HCT116 (cell line): ENCODE data around the gene MAN2A2. TPM values are rescaled to one million over a fixed set of nuclear protein-coding genes. Genes with fewer than 3 reads are reported as not detected.

Experiments
- ATAC-seq: fragments of 200-7000 bp; cut with Tn5 transposase; 2 replicates; pipeline ENCODE4 v1.9.1; 2020; ENCODE audit warnings: mild to moderate bottlenecking, moderate library complexity
- BruUV-seq: library from RNA; stranded (reverse); fragments of 400-500 nt; replicated peaks from 2 replicates; lab custom pipeline; 2021; lab: Mats Ljungman, UMichigan
- CTCF ChIA-PET: fragments of 300-600 bp; sonication (Branson Sonifier 250); formaldehyde crosslinking; loops from one replicate; lab custom pipeline; 2021; ENCODE audit warnings: antibody characterized with exemption; lab: Charles Lee
- POLR2A ChIA-PET: fragments of 300-600, 350-600 bp; sonication (Branson Sonifier 250); formaldehyde crosslinking; loops from one replicate; lab custom pipeline; 2021; ENCODE audit warnings: antibody characterized with exemption; lab: Charles Lee
- RAD21 ChIA-PET, 2 experiments: fragments of 300-600 bp; sonication (Branson Sonifier 250); formaldehyde crosslinking; loops; one replicate each; lab custom pipeline; 2023; ENCODE audit warnings: low total read pairs in 2 of 2; ENCODE audit not compliant: uncharacterized antibody in 2 of 2, unreplicated experiment in 2 of 2, low non-redundant PET in 1 of 2; lab: Charles Lee
- DNase-seq: peaks from one replicate; pipeline ENCODE4 v3.0.0-alpha.2; 2010; ENCODE audit warnings: low read depth, low spot score
- H2AFZ ChIP-seq: fragments of 200-600 bp; shearing (Covaris generic), sonication (generic); 2 replicates; pipeline ENCODE4 v1.6.1; 2017; ENCODE audit warnings: low read depth, mixed run types, mixed read lengths, antibody characterized with exemption, low read length; ENCODE audit not compliant: poor library complexity, severe bottlenecking
- H3K27ac ChIP-seq: 2 replicates; pipeline ENCODE4 v1.5.1; 2012; ENCODE audit warnings: low read depth, low read length
- H3K27me3 ChIP-seq: fragments of 200-600 bp; sonication (generic); 2 replicates; pipeline ENCODE4 v1.6.1; 2016; ENCODE audit warnings: mixed run types, low read length, mixed read lengths; ENCODE audit not compliant: insufficient read depth
- H3K36me3 ChIP-seq, 2 experiments: fragments of 200-500 bp in 1 of 2; fragments of 200-600 bp in 1 of 2; sonication (Bioruptor generic) in 1 of 2; sonication (generic) in 1 of 2; 2 replicates each; pipeline versions ENCODE4 v1.5.1 to v1.6.1; 2014 to 2016; ENCODE audit warnings: low read length in 2 of 2, inconsistent platforms in 1 of 2, mixed read lengths in 1 of 2, mixed run types in 1 of 2; ENCODE audit not compliant: insufficient read depth in 2 of 2, control insufficient read depth in 1 of 2
- H3K4me1 ChIP-seq, 2 experiments: fragments of 200-600 bp in 1 of 2; sonication (generic) in 1 of 2; 2 replicates each; pipeline versions ENCODE4 v1.5.1 to v1.6.1; 2012 to 2017; ENCODE audit warnings: low read length in 2 of 2, inconsistent platforms in 1 of 2, mild to moderate bottlenecking in 1 of 2, mixed read lengths in 1 of 2, mixed run types in 1 of 2, moderate library complexity in 1 of 2; ENCODE audit not compliant: insufficient read depth in 2 of 2, control insufficient read depth in 1 of 2
- H3K4me2 ChIP-seq: fragments of 200-600 bp; sonication (generic); 2 replicates; pipeline ENCODE4 v1.6.1; 2017; ENCODE audit warnings: mixed run types, low read length, mixed read lengths
- H3K4me3 ChIP-seq, 2 experiments: fragments of 200-600 bp in 1 of 2; sonication (generic) in 1 of 2; replicated peaks in 1 of 2; 2 replicates each; pipeline ENCODE4 v1.5.1; 2011 to 2016; ENCODE audit warnings: low read length in 2 of 2, control low read depth in 1 of 2, low read depth in 1 of 2, mild to moderate bottlenecking in 1 of 2, mixed read lengths in 1 of 2, mixed run types in 1 of 2
- H3K79me2 ChIP-seq: fragments of 200-600 bp; sonication (generic); 2 replicates; pipeline ENCODE4 v1.6.1; 2017; ENCODE audit warnings: mild to moderate bottlenecking, mixed run types, low read length, moderate library complexity, mixed read lengths; ENCODE audit not compliant: insufficient read depth
- H3K9ac ChIP-seq: fragments of 200-600 bp; sonication (generic); 2 replicates; pipeline ENCODE4 v1.6.1; 2016; ENCODE audit warnings: low read length, mixed read lengths
- H3K9me2 ChIP-seq: fragments of 200-600 bp; sonication (generic), shearing (Covaris generic); 2 replicates; pipeline ENCODE4 v1.6.1; 2017; ENCODE audit warnings: mixed run types, mild to moderate bottlenecking, moderate library complexity; ENCODE audit not compliant: insufficient read depth
- H3K9me3 ChIP-seq, 2 experiments: fragments of 200-500 bp in 1 of 2; fragments of 200-600 bp in 1 of 2; sonication (Bioruptor generic) in 1 of 2; sonication (generic) in 1 of 2; 2 replicates each; pipeline ENCODE4 v1.6.1; 2014 to 2017; ENCODE audit warnings: low read length in 2 of 2, mixed read lengths in 2 of 2, inconsistent platforms in 1 of 2, low read depth in 1 of 2, mild to moderate bottlenecking in 1 of 2, mixed run types in 1 of 2, moderate library complexity in 1 of 2; ENCODE audit not compliant: control insufficient read depth in 1 of 2, insufficient read depth in 1 of 2
- H4K20me1 ChIP-seq: fragments of 200-600 bp; sonication (generic), shearing (Covaris generic); 2 replicates; pipeline ENCODE4 v1.6.1; 2017; ENCODE audit warnings: mixed run types, mild to moderate bottlenecking, moderate library complexity; ENCODE audit not compliant: insufficient read depth
- FOSL1 ChIP-seq: IDR thresholded peaks from 2 replicates; pipeline ENCODE4 v1.6.1; 2012; ENCODE audit warnings: low read depth
- JUND ChIP-seq: IDR thresholded peaks from 2 replicates; pipeline ENCODE4 v1.6.1; 2012
- MAX ChIP-seq: IDR thresholded peaks from 2 replicates; pipeline ENCODE4 v1.6.1; 2012
- POLR2A ChIP-seq: IDR thresholded peaks from 2 replicates; pipeline ENCODE4 v1.7.0; 2011; ENCODE audit warnings: borderline replicate concordance; ENCODE audit not compliant: insufficient read depth, insufficient read length; ENCODE audit errors: extremely low read depth
- POLR2AphosphoS5 ChIP-seq: IDR thresholded peaks from 2 replicates; pipeline ENCODE4 v1.6.1; 2011; ENCODE audit warnings: mild to moderate bottlenecking, low read depth, low read length, moderate library complexity
- RAD21 ChIP-seq: IDR thresholded peaks from 2 replicates; pipeline ENCODE4 v1.6.1; 2012; ENCODE audit warnings: low read depth, mild to moderate bottlenecking
- REST ChIP-seq: IDR thresholded peaks from 2 replicates; pipeline ENCODE4 v1.6.1; 2012; ENCODE audit warnings: low read depth
- SIN3A ChIP-seq: IDR thresholded peaks from 2 replicates; pipeline ENCODE4 v1.6.1; 2012; ENCODE audit warnings: low read depth
- SP1 ChIP-seq: IDR thresholded peaks from 2 replicates; pipeline ENCODE4 v1.6.1; 2012; ENCODE audit warnings: low read depth
- YY1 ChIP-seq: IDR thresholded peaks from 2 replicates; pipeline ENCODE4 v1.6.1; 2011; ENCODE audit warnings: low read length, low read depth, moderate library complexity, mild to moderate bottlenecking; ENCODE audit not compliant: insufficient replicate concordance; ENCODE audit errors: extremely low read depth
- ZFX ChIP-seq: fragments of 450-650 bp; IDR thresholded peaks from 2 replicates; pipeline ENCODE4 v1.6.1; 2017
- intact Hi-C: fragments of 100-400 bp; cut with micrococcal nuclease; formaldehyde crosslinking; loops from 2 replicates; pipeline ENCODE4 v1.10.0; 2022
- total RNA-seq: library from RNA; stranded (reverse); gene quantifications from one replicate; pipeline ENCODE4 v1.2.1, GENCODE V29; 2021; ENCODE audit not compliant: unreplicated experiment
- TF ChIP-seq, protein P1 (sequence below): IDR thresholded peaks from 2 replicates; pipeline ENCODE4 v1.6.1; 2012

Gene MAN2A2
- total RNA-seq, 1 experiment from 2014 or later = 44.9 TPM

DNA sequence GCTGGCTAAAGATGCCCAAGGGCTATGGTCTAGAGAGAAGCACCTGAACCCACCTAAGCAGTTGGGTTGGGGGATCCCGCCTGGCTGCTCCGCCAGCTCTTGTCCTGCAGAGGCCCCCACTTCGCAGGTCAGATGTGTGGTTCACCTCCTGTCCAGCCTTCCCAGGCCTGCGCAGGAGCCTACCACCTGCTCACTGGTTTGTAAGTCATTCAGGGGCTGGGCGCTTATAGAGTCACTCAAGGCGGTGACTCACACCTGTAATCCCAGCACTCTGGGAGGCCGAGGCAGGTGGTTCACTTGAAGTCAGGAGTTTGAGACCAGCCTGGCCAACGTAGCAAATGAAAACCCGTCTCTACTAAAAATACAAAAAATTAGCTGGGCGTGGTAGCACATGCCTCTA is 38.6 kb upstream of the MAN2A2 start:
- CTCF ChIA-PET = no interaction called here

More for the DNA sequence above, 38.6 kb upstream of the MAN2A2 start:
- no peaks in the 10 kb centered on the region for H3K27me3 ChIP-seq
- RAD21 ChIA-PET = no interaction called here
- peak; percentile 46 for ATAC-seq
- POLR2A ChIA-PET = interaction anchor here (0.7 kb wide), 1 partner anchor 24 kb away, joined by 3 read pairs; no protein-coding TSS in a partner anchor
- no peaks in the 10 kb centered on the region for H3K9me2 ChIP-seq
- no peaks in the 10 kb centered on the region for H3K9me3 ChIP-seq
- peak overlapping the region; percentile 15; the same call in 1 of the 2 replicates for H3K4me2 ChIP-seq
- H3K4me3 ChIP-seq = no peak overlapping the region
- DNase-seq = no peak
- H3K27ac ChIP-seq = no peak overlapping the region
- intact Hi-C loops = loop anchor here (5.0 kb wide), 1 partner anchor 147 kb away; the partner anchor contains the start of gene BLM
- no peak overlapping the region for H3K9ac ChIP-seq
- no peak overlapping the region for H2AFZ ChIP-seq
- no peak for TF ChIP-seq RAD21
- no peak for TF ChIP-seq YY1
- no peak for TF ChIP-seq ZFX
- no peak for TF ChIP-seq JUND
- TF ChIP-seq FOSL1 = no peak
- no peak for TF ChIP-seq POLR2AphosphoS5
- TF ChIP-seq REST = no peak
- no peak for TF ChIP-seq SP1
- no peak for TF ChIP-seq MAX
- TF ChIP-seq, protein P1, sequence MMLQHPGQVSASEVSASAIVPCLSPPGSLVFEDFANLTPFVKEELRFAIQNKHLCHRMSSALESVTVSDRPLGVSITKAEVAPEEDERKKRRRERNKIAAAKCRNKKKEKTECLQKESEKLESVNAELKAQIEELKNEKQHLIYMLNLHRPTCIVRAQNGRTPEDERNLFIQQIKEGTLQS = no peak
- TF ChIP-seq POLR2A = no peak
- no peak for TF ChIP-seq SIN3A
- no peaks in the 10 kb centered on the region for H4K20me1 ChIP-seq
- no peaks in the 10 kb centered on the region for H3K79me2 ChIP-seq
- BruUV-seq = no TSS peak
- H3K36me3 ChIP-seq = no peaks in the 10 kb centered on the region
- H3K4me1 ChIP-seq = peaks cover 35 to 63% of the 10 kb centered on the region in 2 experiments
